HG03108 (cell line): ENCODE data around the gene PDXK.

ENCODE experiments used
- ATAC-seq: cut with Tn5 transposase; IDR thresholded peaks from one replicate; pipeline ENCODE4 v1.9.1; 2021; ENCODE audit warnings: moderate library complexity; ENCODE audit not compliant: unreplicated experiment

The PDXK gene

GRCh38 chr21:43762303-43763128, 43.6 kb downstream of the PDXK start:
- no peak for ATAC-seq

GRCh38 chr21:43763901-43764523, 45.1 kb downstream of the PDXK start:
- no peak for ATAC-seq

GRCh38 chr21:43764576-43765495, 45.9 kb downstream of the PDXK start:
- no peak for ATAC-seq

- no peak for ATAC-seq
These were observed 48.0 kb downstream of the PDXK start for GRCh38 chr21:43766734-43767497.

GRCh38 chr21:43767498-43767983, 48.6 kb downstream of the PDXK start:
- no peak for ATAC-seq

GRCh38 chr21:43767984-43768867, 49.3 kb downstream of the PDXK start:
- no peak for ATAC-seq

GRCh38 chr21:43768868-43769167, 49.9 kb downstream of the PDXK start:
- ATAC-seq, result no peak

- ATAC-seq, result no peak
These were observed 50.5 kb downstream of the PDXK start for GRCh38 chr21:43769325-43769958.

GRCh38 chr21:43770066-43770655, 51.2 kb downstream of the PDXK start:
- ATAC-seq, result no peak

GRCh38 chr21:43771199-43771675, 52.3 kb downstream of the PDXK start:
- no peak for ATAC-seq

GRCh38 chr21:43771698-43772424, 52.9 kb downstream of the PDXK start:
- no peak for ATAC-seq

GRCh38 chr21:43772425-43772821, 53.5 kb downstream of the PDXK start:
- ATAC-seq, result no peak

GRCh38 chr21:43774163-43774562, 55.2 kb downstream of the PDXK start:
- ATAC-seq, result no peak

GRCh38 chr21:43775190-43775589, 56.3 kb downstream of the PDXK start:
- no peak for ATAC-seq

- ATAC-seq, result peak; percentile 56
These were observed 57.0 kb downstream of the PDXK start, which contains the start of gene CSTB for GRCh38 chr21:43775795-43776430. TSS of gene CSTB (minus strand) at chr21:43776308. CDS start at chr21:43776269, 39 bp downstream.

- ATAC-seq, result no peak
These were observed 59.0 kb downstream of the PDXK start for GRCh38 chr21:43777953-43778352.
